Forelimb muscle (tissue), 1 donor: ENCODE data around the gene HLF. TPM values are rescaled to one million over a fixed set of nuclear protein-coding genes. Genes with fewer than 3 reads are reported as not detected.

ENCODE experiments used
- DNase-seq: peaks from one replicate; pipeline ENCODE4 v3.0.0-alpha.2; 2013; ENCODE audit warnings: low read depth
- polyA plus RNA-seq: library from polyadenylated mRNA; unstranded; fragments of 120-200 nt; gene quantifications from one replicate; pipeline ENCODE4 v1.2.1, GENCODE V29; 2013; ENCODE audit not compliant: insufficient read length

The HLF gene
- polyA plus RNA-seq, 1 donor = 4.9 TPM

DNA sequence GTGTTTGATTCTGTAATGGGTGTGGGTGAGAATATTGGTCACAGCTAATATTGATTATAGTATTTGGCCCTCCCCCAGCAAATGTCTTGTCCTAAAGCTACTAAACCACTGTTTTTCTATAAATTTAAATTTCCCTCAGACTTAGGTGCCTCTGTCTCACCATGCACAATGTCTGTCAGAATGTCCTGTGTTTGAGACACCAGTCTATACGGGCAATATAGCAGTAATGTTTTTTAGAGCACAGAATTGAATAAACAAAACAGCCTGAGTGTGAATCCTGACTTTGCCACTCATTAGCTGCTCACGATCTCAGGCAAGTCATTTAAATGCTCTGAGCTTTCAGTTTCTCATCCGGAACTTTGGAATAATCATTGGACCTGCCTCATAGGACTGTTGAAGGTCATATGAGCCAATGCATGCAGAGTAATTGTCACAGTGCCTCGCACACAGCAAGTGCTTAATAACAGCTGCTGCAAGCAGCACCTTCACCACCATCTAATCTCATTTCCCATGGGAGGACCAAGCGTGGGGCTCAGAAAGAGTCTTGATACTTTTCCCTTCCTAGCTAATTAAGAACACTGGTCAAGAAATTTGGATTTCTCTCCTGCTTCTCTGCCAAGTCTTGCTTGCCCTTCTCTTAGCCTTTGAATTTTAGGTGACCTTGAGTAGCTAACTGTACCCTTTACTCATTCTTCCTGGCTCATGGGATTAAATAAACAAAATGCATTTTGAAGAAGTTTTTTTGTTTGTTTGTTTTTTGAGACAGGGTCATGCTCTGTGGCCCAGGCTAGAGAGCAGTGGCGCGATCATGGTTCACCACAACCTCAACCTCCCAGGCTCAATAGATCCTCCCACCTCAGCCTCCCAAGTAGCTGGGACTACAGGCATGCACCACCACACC lies 9.8 kb downstream of the HLF start:
- DNase-seq = no peak

DNA sequence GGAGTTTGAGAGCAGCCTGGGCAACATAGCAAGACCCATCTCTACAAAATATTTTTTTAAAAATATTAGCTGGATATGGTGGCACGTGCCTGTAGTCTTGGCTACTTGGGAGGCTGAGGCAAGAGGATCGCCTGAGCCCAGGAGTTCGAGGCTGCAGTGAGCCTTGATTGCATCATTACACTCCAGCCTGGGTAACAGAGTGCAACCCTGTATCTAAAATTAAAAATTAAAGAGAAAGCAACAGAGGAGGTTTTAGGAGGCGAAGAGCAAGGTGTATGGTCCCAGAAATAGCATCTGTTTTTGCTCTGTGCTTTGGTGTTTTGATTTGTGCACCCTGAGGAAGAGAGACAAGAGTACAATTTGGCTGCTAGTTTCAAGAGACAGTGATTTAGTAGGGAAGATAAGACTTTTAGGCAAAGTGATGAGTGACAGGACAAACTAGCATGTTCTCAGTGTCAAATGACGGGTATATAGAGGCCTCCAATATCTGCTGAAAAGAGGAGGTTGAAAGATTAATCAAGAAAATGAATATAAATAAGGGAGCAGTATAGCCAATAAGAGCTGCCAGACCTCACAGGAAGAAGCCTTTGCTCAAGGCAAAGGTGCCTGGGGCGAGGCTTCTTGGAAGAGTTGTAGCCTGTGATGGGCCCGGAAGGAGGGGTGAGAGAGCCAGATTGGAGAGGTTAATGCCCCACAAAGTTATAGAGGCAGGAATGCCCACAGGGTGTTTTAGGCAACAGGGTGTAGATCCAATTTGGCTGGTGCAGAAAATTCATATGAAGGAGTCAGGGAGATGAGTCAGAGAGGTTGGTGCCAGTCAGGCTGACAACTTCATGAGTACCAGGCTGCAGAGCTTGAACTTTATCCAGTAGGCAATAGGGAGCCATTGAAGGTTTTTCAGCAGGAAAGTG lies 11.4 kb downstream of the HLF start:
- DNase-seq = no peak

DNA sequence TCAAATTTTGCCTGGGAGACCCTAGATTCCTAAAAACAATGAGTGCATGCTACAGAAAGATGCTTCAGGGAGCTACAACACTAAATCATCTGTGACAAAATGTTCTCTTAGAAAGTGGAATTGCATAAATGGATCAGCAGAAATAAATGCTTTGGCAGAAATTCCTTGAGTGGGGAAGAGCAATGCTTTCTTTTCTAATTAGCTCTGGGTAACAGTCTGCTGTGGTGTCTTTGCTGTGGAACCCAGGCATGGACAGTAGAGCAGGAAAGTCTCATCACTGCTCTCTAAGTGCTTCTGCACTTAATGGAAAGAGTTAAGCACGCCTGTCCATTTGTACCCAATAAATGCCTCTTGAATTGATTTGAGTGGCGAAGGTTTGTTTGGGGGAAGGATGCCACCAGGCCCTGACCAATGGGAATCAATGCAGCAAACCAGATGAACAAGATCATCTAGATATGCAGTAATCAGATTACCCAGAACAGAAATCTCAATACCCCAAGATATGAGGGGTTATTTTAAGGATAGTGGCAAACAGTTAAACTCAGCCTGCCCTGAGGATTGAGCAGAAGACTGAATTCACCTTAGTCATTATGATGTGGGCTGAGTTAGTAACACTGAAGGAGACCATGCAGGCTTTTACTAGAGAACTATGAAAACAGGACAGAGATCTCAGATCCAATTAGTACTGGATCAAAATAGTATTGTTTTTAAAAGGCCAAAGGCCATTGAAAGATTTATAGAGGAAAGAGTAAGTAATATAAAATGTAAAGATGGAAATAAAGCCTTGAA lies 13.6 kb downstream of the HLF start:
- DNase-seq = no peak

DNA sequence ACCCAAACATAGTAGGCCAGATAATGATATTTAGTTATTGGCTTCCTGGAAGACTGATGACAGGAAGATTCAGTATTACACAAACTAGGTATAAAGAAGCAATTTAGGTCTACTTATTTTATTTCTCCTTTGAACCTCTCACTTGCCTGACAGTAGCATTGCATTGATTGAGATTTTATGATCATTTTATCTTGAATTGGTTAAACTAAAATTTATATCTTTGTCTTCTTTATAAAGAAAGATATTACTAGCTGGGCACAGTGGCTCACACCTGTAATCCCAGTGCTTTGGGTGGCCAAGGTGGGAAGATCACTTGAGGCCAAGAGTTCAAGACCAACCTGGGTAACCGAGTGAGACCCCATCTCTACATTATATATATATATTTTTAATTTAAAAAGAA lies 14.4 kb downstream of the HLF start:
- DNase-seq = no peak

DNA sequence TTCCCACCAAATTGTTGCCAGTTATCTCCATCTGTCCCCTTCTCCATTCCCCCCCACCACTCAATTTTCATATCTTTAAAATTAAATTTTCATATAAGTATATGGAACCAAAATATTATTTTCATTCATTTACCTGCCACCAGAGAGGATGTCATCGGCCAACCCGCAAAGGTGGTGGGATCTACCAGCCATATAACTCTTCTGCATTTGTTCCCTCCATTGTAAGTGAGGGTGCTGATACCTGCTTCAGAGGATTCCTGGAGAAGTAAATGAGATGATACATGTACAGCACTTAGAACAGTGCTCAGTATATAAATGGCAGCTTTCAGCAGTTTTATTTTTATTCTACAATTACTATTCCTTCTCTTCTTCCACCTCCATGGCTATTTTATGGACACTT lies 15.0 kb downstream of the HLF start:
- DNase-seq = no peak

DNA sequence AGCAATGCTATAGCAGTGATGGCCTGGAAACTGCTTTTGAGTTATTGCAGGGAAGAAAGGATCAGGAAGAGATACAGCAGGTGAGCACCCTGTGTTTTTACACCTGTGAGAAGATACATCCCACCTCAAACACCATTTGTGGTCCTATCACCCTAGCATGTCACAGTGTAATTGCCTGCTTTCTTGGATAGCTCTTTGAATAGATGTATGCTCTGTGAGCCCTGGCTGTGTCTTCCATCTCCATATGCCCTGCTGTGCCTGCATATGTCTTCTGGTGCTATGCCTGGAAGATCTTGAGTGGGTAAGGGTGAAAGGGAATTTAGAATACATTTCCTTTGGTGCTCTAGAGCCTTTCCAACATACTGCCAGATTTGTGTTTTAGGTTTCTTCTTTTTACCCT lies 15.5 kb downstream of the HLF start:
- no peak for DNase-seq

DNA sequence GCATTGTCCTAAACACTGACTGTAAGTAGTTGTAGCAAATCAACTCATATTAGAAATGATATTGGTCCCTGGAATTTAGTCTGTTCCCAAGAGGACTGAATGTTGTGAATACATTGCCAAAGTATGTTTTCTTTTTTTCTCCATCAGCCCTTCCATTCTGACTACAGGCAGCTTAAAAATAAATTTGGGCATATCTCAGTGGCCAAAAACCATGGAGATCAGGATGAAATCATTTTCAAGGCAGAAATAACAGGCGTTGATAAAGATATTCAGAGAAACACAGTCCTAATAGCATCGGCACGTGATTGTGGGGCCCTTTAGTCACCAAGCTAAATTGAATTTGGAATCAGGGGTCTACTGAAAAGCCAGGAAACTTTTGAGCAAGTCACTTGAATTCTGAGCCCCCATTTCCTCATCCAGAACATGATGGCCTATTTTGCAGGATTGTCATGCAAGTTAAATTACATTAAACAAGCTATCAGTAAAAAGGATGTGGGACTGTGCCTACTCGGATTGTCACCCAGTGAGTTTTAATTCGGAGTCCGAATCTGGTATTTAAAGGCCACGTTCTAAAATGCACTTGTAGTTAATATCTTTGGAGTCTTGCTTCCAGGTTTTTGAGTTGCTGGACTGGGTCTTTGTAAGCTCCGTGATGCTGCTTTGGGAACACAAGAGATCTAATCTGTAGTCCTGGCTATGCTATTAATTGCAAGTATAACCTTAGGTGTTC lies 17.1 kb downstream of the HLF start:
- no peak for DNase-seq

DNA sequence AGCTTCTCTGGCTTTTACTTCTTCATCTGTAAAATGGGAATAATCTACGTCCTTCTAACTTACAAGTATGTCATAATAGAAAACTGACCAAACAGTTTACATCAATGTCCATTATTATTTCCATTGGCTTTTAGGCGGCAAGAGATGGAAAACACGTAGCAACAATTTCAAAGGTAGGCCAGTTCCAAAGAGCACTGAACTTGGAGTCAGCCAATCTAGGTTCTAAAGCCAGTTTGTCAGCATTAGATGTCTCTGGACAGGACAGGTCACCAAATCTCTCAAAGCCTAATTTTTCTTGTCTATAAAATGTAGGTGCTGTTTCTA lies 17.6 kb downstream of the HLF start:
- DNase-seq = no peak

DNA sequence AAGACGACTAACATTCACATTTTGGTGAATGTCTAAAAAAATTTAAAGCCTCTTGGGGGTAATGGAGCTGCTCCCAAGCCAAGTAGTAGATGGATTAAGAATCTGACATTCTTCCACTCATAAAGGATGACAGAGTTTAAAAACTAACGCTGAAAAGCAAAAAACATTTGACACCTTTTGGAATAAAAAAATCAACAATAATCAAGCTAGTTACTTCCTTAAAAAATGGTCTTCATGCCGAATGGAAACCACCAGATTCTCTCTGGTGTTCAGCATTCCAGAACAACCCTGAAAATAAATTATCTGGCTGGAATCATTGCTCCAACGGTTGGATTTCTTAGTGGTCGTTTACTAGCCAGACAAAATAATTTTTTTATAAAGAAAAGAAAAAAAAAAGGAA lies 18.0 kb downstream of the HLF start:
- no peak for DNase-seq

DNA sequence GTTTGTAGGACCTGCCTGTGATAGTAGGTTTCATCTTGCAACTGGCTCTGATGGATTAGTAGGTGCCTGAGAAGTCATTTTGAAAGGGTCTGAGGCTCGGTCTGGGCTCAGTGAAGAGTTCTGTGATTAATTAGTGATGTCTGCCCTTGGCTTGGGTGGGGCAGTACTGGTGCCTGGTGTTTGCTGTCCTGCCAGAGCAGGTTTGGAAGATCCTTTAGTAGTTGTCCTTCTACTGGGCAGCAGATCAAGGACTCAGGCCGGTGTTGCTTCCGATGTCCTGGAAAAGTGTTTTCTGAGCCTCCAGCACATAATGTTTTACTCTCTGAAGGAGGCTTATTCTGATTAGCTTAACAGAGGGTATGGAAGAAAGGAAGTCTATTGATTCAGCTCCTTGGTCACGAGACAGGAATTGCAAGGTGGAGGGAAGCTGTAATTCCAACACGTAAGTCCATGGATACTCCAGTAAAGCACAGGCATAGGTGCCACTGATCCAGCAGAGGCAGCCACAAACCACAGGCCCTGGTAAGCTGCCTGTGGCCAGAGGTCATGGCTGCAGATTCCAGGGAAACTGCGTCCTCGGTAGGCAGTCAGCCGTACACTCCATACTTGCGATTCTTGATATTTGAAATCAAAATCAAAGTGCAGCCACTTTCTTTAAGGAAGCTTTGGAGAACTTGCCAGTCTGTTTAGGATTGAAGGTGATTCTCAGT lies 18.7 kb downstream of the HLF start:
- no peak for DNase-seq

DNA sequence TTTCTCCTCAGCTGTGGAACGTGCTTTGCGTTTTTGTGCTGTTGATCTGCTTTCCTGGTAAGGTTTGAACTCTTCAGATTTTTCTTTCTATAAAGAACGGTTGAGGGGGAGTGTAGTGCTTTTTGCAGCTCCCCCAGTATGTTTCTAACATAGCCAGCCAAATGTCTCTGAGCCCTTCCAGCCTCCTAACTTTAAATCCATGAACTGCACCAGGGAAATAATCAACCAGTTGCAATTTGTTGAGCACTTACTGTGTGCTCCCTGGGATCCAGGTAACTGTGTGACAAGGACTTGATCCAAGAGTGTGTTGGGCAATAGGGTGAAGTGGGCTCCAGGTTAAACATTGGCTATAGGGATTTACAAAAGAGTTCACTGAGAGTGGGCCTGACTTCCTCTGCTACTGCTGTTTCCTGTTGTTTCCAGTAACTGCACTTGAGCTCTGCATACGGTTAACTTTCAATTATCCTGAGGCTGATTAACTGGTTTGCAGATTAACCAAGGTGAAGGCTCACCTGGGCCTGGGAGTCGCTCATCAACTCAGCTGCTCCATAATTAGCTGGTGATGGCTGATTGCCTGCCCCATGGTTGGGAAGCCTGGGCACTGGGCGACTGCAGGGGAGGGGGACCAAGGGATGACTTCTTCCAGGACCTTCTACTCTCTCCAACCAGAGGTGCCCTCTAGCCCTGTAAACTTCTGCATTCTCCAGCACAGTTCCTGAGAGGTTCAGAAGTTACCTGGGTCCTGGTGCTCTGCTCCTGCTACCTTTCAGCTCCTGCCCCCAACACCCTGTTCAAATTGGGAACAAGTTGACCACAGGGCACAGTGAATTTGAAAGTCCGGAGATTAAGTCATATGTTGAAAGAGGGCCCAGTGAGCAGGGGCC lies 19.5 kb downstream of the HLF start:
- DNase-seq = no peak

DNA sequence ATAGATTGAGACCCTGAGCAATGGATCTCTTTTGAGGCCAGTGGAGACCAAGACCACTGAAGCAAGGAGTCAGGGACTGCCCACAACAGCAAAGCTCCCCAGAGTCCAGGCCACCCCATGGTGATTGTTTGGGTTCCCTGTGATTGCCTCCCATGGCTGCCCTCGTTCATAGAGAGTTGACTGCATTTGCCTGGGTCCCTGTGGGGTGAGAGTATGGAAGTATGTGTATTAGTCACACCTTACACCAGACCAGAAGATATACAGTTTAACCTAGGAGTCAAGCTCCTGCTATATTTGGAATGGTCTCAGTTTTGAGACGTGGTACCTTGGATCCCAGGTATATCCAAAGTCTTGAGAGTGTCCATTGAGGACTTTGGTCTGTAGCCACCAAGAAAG lies 20.2 kb downstream of the HLF start:
- no peak for DNase-seq

DNA sequence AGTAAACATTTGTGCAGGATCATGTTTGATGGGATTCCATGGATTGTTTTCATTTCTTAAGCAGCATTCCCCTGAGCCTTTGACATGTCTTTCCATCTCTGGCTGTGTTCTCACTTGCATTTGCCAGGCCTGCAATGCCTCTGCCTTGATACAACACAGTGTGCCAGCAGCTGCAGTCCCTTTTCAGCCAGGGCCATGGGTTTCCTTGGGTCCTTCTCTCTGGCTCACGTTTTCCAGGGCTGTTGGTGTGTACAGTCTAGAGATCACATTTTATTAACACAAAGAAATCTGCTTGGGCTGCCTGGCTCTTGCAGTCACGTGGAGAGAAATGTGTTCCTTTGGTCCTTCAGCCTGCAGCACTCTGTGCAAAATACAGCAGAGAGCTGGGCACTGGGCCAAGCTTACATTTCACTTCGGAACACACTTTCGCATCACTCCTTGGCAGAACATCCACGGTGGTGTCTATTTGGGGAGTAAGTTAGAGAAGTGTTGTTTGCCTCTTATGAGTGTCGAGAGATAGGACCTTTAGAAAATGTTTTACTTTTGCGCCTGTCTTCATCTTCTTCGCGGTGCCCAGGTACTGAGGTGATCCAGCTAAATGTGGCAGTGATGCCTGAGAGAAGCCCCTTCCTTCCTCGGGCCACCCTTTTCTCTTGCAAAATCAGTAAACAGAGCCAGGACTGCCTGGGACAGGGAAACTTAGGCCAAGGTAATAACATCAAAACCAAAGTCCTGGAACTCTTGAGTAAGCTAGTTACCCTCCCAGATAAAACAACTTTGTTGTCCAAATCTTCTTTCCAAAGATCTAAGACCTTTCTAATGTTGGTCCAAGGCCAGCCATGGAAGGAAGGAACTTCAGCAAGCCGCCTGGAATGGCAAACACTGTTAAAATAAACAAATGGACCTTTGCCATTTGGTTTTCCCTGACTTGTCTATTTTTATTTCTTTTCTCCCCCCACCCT lies 20.9 kb downstream of the HLF start:
- peak; percentile 94 for DNase-seq

DNA sequence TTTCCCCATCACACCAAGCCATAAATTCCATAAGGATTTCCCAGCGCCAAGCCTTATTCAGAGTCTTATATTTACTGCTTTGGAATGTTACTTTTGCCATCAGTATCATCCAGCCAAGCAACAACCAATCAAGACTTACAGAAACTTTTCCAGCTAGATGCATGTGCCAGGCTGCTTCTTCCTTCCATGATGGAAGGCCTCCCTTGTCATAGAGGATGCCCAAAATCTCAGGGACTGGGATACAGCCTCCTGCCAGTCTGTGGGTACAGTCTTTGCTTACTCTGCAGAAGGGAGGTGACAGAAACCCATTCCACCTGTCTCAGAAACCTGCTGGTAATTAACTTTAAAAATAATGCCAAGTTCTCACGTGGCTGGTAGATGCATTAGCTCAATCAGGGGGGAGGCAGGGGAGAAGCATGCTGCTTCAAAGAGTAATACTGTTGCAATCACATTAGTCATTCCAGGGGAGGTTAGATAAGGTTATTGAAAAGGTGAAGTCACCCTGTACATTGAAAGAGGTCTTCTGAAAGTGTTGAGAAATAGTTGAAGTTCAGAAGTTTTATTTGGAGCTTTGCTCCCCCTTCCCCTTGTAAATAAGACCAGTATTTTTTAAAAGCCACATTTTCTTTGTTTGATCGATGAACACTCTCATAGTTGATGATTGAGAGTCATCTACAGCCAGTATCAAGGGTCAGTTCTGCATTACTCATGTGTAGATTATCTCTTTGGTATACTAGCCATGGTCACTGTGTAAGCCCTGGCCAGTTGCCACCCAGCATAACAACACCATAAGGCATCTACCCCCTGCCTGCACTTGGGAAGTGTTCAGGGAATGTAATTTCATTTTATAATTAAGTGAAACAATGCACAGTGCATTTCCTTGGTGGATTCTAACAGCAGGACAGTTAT lies 22.2 kb downstream of the HLF start:
- DNase-seq = no peak

DNA sequence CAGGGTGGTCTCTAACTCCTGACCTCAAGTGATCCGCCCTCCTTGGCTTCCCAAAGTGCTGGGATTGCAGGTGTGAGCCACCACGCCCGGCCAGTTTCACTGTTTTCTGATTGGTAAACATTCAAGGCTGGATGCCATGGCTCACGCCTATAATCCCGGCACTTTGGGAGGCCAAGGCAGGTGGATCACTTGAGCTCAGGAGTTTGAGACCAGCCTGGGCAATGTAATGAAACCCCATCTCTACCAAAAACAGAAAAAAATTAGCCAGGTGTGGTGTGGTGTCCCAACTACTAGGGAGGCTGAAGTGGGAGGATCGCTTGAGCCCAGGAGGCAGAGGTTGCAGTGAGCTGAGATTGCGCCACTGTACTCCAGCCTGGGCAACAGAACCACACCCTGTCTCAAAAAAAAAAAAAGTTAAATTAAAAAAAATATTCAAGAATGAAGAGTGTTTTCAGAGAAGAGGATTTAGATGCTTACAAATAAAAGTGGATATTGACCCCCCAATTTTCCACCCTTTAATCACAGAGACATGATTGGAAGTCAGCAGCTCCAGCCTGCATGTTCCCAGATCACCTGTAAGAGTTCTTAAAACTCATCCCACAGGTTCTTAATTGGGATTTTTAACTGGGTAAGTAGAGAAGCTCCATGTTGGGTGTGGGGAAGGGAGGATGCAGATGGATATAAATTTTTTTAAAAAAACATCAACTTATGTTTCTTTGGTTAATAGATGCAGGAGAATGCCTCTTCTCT lies 23.8 kb downstream of the HLF start:
- DNase-seq = no peak

DNA sequence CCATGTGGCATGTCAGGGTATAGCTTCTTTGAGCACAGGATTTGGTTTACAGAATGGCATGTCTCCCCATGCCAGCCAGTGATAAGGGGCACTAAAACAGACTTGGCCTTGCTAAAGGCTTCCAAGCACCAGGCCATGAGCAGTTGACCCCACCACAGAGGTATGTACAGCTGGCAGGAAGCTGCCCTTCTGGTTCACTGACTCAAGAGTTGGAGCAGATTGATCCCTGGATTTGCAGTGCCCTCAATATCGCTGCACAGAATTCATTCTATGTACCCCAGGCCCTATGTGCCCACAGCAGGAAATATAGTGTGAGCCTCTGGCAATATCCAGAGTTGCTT lies 24.3 kb downstream of the HLF start:
- DNase-seq = no peak

DNA sequence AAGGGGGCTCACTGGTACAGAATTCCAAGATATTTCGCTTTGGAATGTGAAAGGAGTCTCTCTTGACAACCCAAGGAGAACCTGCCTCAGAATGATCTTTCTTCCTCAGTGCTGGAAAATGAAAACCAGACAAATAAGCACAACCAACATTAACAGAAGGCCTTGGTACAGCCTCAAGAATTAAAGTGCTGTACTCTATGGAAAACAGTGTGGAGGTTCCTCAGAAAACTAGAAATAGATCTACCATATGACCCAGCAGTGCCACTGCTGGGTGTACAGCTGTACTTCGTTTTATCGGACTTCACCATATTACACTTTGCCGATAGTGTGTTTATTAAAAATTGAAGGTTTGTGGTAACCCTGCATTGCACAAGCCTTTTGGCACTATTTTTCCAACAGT lies 25.2 kb downstream of the HLF start:
- DNase-seq = no peak
